Tibial nerve (tissue), 4 donors: ENCODE results near the gene WDR47. TPM values are rescaled to one million over a fixed set of nuclear protein-coding genes. Genes with fewer than 3 reads are reported as not detected.

ENCODE experiments used
- DNase-seq, 2 donors: peaks; one replicate each; pipeline ENCODE4 v3.0.0-alpha.2; 2019; ENCODE audit warnings: low spot score in 2 of 2
- H3K27ac ChIP-seq, 4 donors: fragments of 200-600 bp; sonication (generic) in 3 of 4; one replicate each; pipeline ENCODE4 v1.5.1; 2017 to 2019; ENCODE audit warnings: mild to moderate bottlenecking in 1 of 4
- H3K27me3 ChIP-seq, 2 donors: fragments of 200-600 bp; sonication (generic) in 1 of 2; one replicate each; pipeline versions ENCODE4 v1.5.1 to v1.6.0; 2017 to 2019
- H3K36me3 ChIP-seq, 3 donors: fragments of 200-600 bp; sonication (generic); one replicate each; pipeline ENCODE4 v1.5.1; 2018 to 2019
- H3K4me1 ChIP-seq, 4 donors: fragments of 200-600 bp; sonication (generic) in 3 of 4; one replicate each; pipeline ENCODE4 v1.5.1; 2017 to 2019
- H3K4me3 ChIP-seq, 4 donors: fragments of 200-600 bp; sonication (generic) in 3 of 4; one replicate each; pipeline ENCODE4 v1.5.1; 2017 to 2019; ENCODE audit warnings: mild to moderate bottlenecking in 1 of 4, moderate library complexity in 1 of 4
- H3K9me3 ChIP-seq, 4 donors: fragments of 200-600 bp; sonication (generic) in 3 of 4; one replicate each; pipeline ENCODE4 v1.5.1; 2017 to 2019
- EP300 ChIP-seq, 2 donors: sonication (generic); formaldehyde crosslinking; IDR thresholded peaks; one replicate each; pipeline ENCODE4 v1.6.1; 2017; ENCODE audit warnings: antibody characterized with exemption in 2 of 2, mild to moderate bottlenecking in 1 of 2
- POLR2A ChIP-seq, 2 donors: fragments of 450-650 bp; IDR thresholded peaks; one replicate each; pipeline ENCODE4 v1.6.1; 2017; ENCODE audit warnings: antibody characterized with exemption in 2 of 2, mild to moderate bottlenecking in 2 of 2, moderate library complexity in 2 of 2
- WGBS, 2 donors: methylation state at CpG; one replicate each; pipeline ENCODE4 v1.1.5; 2018; 5-methylcytosine and 5-hydroxymethylcytosine counted together
- total RNA-seq, 4 donors: library from RNA; depleted of rRNA; stranded (reverse); fragments of >200 nt; gene quantifications; one replicate each; pipeline ENCODE4 v1.1.0, GENCODE V29; 2016
- TF ChIP-seq, protein P1 (sequence below), 5 experiments: fragments of 200-600 bp in 3 of 5; fragments of 450-650 bp in 2 of 5; sonication (generic) in 3 of 5; IDR thresholded peaks; one replicate each; pipeline ENCODE4 v1.5.1; 2016 to 2019; ENCODE audit warnings: antibody characterized with exemption in 5 of 5, mild to moderate bottlenecking in 3 of 5, moderate library complexity in 2 of 5

Gene WDR47
- total RNA-seq, 4 donors from 2014 or later, result 14.1 to 47.4 (median 17.3) TPM

DNA sequence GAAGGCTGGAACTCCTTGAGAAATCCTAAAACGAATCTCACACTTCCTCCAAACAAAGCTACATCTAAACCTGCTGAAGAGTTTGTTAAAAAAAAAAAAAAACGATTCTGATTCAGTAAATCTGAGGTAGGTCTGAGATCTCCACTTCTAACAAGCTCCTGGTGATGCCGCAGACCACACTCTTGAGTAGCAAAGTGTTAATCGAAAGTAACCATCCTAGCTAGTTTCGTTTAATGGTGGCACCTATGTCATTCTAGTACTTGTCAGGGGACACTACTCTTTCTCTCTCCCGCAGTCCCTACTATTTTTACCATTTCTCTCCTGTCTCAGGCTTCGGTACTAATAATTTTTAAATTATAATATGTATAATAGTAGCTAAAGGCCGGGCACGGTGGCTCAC is 80.7 kb downstream of the WDR47 start:
- Histone ChIP-seq H3K27me3 (no peaks in the 10 kb centered on the region), H3K27ac (no peak overlapping the region), H3K4me1 (peaks cover 0 to 49% (median 18%) of the 10 kb centered on the region in 4 donors), H3K9me3 (no peaks in the 10 kb centered on the region), H3K4me3 (no peak overlapping the region), H3K36me3 (peaks cover 0 to 26% (median 0%) of the 10 kb centered on the region in 3 donors)
- 89 to 93% methylated on average over 9 of the region's 9 CpGs for WGBS, 2 donors
- TF ChIP-seq EP300 (IDR thresholded peaks at IDR 0.05) (no peak), POLR2A (IDR thresholded peaks at IDR 0.05) (no peak)
- TF ChIP-seq, protein P1, sequence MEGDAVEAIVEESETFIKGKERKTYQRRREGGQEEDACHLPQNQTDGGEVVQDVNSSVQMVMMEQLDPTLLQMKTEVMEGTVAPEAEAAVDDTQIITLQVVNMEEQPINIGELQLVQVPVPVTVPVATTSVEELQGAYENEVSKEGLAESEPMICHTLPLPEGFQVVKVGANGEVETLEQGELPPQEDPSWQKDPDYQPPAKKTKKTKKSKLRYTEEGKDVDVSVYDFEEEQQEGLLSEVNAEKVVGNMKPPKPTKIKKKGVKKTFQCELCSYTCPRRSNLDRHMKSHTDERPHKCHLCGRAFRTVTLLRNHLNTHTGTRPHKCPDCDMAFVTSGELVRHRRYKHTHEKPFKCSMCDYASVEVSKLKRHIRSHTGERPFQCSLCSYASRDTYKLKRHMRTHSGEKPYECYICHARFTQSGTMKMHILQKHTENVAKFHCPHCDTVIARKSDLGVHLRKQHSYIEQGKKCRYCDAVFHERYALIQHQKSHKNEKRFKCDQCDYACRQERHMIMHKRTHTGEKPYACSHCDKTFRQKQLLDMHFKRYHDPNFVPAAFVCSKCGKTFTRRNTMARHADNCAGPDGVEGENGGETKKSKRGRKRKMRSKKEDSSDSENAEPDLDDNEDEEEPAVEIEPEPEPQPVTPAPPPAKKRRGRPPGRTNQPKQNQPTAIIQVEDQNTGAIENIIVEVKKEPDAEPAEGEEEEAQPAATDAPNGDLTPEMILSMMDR (IDR thresholded peaks at IDR 0.05), result no peak
- DNase-seq, result no peak

DNA sequence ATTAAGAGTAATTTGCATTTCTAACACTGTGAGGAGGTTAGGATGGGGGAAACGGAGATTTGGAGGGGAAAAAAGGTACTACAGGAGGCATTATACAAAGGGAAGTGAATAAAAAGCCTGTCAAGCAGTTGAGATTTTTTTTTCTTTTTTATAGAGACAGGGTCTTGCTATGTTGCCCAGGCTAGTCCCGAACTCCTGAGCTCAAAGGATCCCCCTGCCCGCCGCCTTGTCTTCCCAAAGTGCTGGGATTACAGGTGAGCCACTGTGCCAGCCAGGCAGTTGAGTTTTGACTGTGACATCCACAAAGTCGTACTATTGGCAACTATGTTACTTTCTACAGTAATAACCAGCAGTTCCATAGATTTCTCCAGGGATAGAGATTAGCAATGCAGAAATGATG is 81.2 kb downstream of the WDR47 start:
- no peak overlapping the region for H3K4me3 ChIP-seq
- H3K27ac ChIP-seq, result no peak overlapping the region
- TF ChIP-seq POLR2A (IDR thresholded peaks at IDR 0.05) (no peak), EP300 (IDR thresholded peaks at IDR 0.05) (no peak)
- TF ChIP-seq, protein P1 (IDR thresholded peaks at IDR 0.05), result no peak
- WGBS, 2 donors, result 92 to 93% methylated on average over 5 of the region's 5 CpGs
- no peaks in the 10 kb centered on the region for H3K27me3 ChIP-seq
- H3K4me1 ChIP-seq, result peaks cover 0 to 49% (median 18%) of the 10 kb centered on the region in 4 donors
- H3K9me3 ChIP-seq, result no peaks in the 10 kb centered on the region
- no peak for DNase-seq
- H3K36me3 ChIP-seq, result peaks cover 0 to 31% (median 0%) of the 10 kb centered on the region in 3 donors

DNA sequence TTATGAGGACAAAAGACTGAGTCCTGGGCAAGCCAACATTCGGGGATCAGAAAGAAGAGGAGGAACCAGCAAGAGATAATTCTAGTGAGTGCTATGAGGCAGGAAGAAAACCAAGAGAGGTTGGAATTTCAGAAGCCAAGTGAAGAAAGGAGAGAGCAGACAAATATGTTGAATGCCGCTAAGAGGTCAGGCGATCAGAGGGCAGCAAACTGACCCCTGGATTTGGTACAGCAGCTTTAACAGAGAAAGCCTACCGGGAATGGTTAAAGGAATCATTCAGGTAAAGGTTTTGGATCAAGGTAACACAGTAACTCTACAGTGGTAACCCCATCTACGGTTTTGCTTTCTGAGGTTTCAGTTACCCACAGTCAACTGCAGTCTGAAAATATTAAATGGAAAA is 84.0 kb downstream of the WDR47 start:
- Histone ChIP-seq H3K27ac (no peak overlapping the region), H3K4me1 (peaks cover 0 to 44% (median 15%) of the 10 kb centered on the region in 4 donors), H3K4me3 (no peak overlapping the region), H3K36me3 (peaks cover 0 to 56% (median 0%) of the 10 kb centered on the region in 3 donors), H3K27me3 (no peaks in the 10 kb centered on the region), H3K9me3 (no peaks in the 10 kb centered on the region)
- DNase-seq, result no peak
- 73 to 78% methylated on average over 5 of the region's 5 CpGs for WGBS, 2 donors
- TF ChIP-seq POLR2A (IDR thresholded peaks at IDR 0.05) (no peak), EP300 (IDR thresholded peaks at IDR 0.05) (no peak)
- TF ChIP-seq, protein P1 (IDR thresholded peaks at IDR 0.05), result no peak

DNA sequence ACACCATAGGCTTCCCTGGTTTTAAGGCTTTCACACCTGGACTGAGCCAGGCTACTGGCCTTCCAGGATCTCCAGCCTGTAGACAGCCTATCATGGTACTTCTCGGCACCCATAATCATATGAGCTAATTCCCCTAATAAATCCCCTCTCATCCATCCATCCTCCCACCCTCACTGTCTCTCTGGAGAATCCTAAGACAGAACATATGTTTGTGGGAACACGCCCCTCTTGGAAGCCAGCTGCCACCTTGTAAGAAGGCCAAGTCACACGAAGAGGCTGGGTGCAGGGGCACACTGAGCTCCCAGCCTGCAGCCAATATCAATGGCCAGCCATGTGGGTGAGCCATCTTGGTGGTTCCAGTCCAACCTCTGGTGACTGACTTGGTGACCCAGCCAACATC is 86.0 kb downstream of the WDR47 start:
- 81 to 88% methylated on average over 3 of the region's 3 CpGs for WGBS, 2 donors
- no peak for DNase-seq
- Histone ChIP-seq H3K9me3 (no peaks in the 10 kb centered on the region), H3K4me1 (peaks cover 0 to 28% (median 6%) of the 10 kb centered on the region in 4 donors), H3K36me3 (peaks cover 0 to 56% (median 0%) of the 10 kb centered on the region in 3 donors), H3K27ac (no peak overlapping the region), H3K27me3 (no peaks in the 10 kb centered on the region), H3K4me3 (no peak overlapping the region)
- TF ChIP-seq, protein P1 (IDR thresholded peaks at IDR 0.05), result no peak
- TF ChIP-seq POLR2A (IDR thresholded peaks at IDR 0.05), result no peak
- no peak for TF ChIP-seq EP300 (IDR thresholded peaks at IDR 0.05)

DNA sequence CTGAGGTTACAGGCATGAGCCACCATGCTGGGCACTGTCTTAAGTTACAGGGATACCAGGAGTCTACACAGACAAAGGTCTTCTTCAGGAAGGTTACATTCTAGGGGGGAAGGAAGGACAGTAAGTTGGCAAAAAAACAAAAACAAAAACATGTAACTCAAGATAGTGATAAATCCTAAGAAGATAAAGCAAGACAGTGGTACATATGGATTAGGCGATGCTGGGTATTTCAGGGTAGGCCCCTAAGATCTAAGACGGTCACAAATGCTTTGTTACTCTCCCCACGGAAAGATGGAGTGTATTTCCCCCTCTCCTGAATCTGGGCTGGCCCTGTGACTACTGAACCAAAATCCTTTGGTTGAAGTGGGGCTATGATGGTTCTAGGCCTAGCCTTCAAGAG is 86.8 kb downstream of the WDR47 start:
- DNase-seq, result no peak
- Histone ChIP-seq H3K4me3 (no peak overlapping the region), H3K27me3 (no peaks in the 10 kb centered on the region), H3K27ac (no peak overlapping the region), H3K36me3 (peaks cover 0 to 56% (median 0%) of the 10 kb centered on the region in 3 donors), H3K4me1 (peaks cover 0 to 20% (median 6%) of the 10 kb centered on the region in 4 donors), H3K9me3 (no peaks in the 10 kb centered on the region)
- 93 to 98% methylated on average over 3 of the region's 3 CpGs for WGBS, 2 donors
- TF ChIP-seq EP300 (IDR thresholded peaks at IDR 0.05), result no peak
- no peak for TF ChIP-seq POLR2A (IDR thresholded peaks at IDR 0.05)
- TF ChIP-seq, protein P1 (IDR thresholded peaks at IDR 0.05), result no peak
